GM18909 (cell line): Measurements from ENCODE around the gene PRX.

ENCODE experiments used
- ATAC-seq: cut with Tn5 transposase; IDR thresholded peaks from one replicate; pipeline ENCODE4 v1.9.1; 2021; ENCODE audit warnings: mild to moderate bottlenecking; ENCODE audit not compliant: unreplicated experiment, poor library complexity

PRX gene

DNA sequence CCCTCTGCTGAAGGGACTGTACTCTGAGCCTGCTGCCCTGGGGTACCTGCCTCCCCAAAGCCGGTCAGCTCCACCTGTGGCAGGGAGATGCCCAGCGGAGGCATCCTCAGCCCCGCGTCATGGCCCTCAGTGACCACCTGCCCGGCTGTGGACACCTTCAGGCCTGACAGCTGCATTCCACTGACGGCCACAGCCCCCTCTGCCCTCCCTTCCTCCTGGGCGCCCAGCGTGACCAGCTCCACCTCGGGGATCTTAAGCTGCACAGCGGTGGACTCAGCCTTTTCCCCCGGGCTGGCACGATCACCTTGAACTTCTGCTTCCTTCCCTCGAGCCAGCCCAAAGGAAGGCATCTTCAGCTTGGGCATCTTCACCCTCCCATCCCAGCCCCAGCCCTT is 18.4 kb downstream of the PRX start:
- ATAC-seq = no peak

DNA sequence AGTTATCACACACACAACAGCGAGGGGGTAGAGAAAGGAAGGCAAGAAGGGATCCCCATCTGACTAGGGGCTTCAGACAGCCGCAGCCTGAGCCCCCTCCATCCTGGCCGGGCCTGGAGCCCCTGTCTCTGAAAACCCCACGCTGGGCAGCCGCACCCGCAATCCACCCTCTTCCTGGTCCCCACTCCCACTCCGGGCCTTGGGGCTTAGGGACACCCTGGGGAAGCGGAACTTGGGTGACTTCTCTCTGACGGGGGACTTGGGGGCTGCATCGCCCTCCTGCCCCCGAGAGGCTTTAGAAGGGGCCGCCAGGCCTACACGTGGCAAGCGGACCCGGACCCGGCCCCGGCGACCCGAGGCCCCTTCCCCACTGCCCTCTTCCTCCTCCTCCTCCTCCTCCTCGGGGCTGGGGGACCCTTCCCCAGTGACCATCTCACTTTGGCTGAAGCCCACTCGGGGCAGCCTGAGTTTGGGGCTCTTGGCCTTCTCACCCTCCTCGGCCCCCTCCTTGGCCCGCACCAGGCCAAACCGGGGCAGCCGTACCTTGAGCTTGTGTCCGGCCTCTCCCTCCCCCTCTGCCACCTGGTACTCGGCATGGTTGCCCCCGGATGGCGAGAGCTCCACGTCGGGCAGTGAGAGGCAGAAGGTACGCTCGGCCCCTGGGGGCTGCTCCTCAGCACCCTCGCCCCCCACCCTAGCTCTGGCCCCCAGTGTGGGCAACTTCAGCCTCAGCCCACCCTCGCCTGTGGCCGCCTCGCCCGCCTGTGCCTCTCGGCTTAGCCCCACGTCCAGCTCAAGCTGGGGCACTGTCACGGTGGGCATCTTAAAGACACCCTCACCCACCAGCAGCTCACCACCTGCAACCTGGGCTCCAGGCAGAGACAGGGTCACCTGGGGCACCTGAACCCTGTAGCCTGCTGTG is 19.0 kb downstream of the PRX start:
- no peak for ATAC-seq

DNA sequence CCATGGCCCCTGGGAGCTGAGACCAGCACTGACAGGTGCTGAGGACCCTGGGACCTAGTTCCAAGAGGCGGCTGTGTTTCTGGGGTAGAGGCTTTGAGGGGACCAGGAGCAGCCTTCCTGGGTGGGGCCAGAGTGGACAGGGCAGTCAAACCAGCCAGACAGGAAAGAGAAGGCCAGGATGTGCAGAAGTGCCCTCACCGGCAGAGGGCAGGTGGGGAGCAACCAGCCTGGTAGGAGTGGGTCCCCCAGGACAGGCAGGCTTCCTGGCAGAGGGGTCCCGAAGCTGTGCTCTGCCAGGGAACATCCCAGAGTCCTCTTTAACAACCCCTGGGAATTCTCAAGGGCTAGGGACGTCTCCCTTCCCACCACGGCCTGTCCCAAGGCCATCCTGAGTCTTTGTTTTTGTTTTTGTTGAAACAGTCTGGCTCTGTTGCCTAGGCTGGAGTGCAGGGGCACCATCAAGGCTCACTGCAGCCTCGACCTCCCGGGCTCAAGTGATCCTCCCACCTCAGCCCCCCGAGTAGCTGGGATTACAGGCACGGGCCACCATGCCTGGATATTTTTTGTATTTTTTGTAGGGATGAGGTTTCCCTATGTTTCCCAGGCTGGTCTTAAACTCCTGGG is 20.2 kb downstream of the PRX start:
- ATAC-seq = no peak

DNA sequence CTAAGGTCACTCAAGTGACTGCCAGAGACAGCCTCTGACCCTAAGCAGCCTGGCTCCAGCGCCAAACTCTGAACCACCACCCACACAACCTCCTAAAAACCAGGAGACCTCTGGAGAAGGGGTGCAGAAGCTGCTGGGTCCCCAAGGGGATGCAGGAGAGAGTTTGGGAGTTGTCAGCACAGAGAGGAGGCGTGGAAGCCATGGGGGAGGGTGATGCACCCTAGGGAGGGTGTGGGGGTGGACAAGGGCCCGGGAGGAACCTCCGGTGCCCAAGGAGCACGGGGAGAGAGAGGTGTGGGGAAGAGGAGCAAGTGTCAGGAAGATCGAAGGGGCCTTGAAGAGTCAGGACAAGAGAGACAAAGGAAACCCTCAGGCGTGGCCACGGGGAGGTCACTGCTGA is 21.1 kb downstream of the PRX start:
- ATAC-seq = no peak

DNA sequence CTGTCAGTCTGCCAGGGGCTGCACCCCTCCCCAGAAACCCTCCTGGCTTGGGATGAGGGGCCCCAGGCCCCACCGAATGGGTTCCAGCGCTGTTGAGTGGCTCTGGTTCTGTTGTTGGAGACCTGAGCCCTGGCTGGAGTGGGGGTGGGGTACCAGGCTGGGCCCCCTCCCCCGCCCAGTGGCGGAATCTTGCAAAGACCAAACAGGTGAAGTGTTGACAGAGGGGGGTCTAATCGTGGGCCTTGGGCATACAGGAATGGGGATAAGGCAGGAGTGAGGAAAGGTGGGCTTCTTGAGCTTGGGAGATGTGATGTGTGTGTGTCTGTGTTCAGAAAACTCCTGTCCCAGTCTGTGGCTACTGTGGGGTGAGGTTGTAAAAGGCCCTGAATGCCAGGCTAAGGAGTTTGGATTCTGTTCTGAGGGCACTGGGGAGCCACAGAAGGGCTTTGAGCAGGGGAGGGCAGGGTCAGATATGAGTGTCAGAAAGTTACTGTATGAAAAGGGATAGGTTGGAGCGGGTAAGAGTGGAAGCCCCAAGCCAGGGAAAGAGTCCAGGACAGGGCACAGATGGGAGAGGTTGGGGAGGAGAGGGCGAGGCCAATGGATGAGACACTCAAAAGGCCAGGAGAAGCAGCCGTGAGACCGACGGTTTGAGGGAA is 23.0 kb downstream of the PRX start, which contains the start of gene HIPK4:
Gene HIPK4 (minus strand): TSS at position 98 of the 659 bp plus-strand sequence. CDS start 279 bp downstream, outside the sequence.
- ATAC-seq = no peak

DNA sequence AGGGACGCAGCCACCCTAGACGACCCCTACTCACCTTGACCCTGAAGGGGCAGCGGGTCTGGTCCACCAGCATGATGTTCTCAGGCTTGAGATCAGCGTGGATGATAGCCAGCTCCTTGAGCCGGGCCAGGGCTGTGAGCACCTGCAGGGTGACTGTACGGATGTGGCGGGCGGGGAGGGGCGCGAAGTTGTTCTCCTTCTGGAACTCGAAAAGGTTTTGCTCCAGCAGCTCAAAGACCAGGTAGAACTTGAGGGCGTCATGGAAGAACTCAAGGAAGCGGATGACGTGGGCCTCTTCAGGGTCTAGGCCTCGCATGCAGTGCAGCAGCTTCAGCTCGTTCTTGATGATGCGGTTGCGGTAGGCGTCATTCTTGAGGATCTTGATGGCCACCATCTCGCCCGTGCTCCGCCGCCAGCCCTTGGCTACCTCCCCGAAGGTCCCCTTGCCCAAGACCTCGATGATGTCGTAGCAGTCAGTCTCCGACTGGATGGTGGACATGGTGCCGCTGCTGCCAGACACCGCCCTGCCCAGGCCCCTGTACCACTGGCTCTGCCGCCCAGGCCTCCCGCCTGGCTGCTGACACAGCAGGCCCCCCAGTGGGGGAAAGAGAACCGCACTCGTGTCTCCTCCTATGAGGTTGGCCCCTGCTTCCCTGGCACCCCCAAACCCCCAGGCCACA is 23.6 kb downstream of the PRX start:
- ATAC-seq = no peak

DNA sequence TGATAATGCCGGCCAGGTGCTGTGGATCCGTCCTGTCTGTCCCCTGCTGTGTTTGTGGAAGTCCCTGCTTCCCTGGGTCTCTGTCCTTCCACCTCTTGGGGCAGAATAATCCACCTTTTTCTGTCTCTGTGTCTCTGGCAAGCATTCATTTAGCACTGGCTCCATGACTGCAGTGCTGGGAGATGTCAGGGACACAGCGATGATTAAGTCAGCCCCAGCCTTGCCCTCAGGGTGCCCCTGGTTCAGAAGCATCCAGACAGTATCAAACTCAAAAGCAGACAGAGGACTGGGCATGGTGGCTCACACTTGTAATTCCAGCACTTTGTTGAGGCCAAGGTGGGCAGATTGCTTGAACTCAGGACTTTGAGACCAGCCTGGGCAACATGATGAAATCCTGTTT is 24.7 kb downstream of the PRX start:
- no peak for ATAC-seq

DNA sequence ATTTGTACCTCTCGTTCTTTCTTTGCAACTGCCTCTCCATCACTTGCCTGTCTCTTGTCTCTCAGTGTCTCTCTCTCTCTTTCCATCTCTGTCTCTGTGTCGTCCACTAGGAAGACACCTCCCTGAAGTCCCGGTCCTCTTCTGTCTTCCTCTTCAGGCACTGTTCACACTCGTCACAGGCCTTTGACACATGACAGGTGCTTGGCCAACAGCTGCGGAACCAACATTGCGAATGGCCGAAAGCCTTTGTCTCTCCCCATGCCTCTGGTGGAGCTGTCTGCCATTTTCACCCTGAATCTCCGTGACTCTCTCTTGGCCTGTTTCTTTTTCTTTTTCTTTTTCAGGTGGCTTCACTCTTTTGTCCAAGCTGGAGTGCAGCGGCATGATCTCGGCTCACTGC is 26.0 kb downstream of the PRX start:
- ATAC-seq = no peak

DNA sequence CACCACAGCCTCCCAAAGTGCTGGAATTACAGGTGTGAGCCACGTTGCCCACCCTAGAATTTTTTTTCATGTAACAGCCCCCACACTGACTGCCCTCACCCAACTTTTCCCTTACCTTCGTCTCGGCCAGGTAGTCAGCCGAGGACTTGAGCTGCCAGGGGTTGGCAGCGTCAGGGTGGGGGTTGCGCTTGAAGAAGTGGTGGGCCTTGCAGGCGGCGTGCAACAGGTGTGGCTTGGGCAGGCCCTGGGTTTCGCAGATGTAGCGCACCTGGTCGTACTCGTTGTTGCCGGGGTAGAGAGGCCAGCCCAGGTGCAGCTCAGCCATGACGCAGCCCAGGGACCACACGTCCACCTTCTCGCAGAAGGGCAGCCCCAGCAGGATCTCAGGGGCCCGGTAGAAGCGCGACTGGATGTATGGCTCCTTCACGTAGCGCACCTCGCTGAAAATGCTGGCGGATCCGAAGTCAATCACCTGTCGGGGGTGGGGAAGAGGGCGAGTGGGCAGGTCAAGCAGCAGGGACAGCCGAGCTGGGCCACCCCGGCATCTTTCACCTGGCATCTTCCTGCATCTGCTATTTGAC is 29.4 kb downstream of the PRX start:
- no peak for ATAC-seq

DNA sequence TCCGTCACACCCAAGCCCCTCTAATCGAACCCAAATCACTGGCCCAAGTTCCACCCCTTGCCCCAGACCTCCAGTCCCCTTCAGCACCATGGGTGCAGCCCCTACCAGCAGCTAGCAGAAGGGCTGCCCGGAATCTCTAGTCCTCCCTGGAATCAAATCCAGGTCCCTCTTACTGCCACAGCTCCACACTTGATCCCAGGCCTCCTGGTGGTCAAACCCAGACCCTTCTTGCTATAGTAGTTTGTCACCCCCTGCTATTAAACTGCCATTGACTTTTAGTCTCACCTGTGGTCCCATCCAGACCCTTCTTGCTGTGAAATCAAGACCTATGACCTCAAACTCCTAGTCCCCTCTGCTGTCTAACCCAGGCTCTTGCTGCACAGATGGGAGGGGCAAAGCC is 31.9 kb downstream of the PRX start:
- ATAC-seq = no peak

DNA sequence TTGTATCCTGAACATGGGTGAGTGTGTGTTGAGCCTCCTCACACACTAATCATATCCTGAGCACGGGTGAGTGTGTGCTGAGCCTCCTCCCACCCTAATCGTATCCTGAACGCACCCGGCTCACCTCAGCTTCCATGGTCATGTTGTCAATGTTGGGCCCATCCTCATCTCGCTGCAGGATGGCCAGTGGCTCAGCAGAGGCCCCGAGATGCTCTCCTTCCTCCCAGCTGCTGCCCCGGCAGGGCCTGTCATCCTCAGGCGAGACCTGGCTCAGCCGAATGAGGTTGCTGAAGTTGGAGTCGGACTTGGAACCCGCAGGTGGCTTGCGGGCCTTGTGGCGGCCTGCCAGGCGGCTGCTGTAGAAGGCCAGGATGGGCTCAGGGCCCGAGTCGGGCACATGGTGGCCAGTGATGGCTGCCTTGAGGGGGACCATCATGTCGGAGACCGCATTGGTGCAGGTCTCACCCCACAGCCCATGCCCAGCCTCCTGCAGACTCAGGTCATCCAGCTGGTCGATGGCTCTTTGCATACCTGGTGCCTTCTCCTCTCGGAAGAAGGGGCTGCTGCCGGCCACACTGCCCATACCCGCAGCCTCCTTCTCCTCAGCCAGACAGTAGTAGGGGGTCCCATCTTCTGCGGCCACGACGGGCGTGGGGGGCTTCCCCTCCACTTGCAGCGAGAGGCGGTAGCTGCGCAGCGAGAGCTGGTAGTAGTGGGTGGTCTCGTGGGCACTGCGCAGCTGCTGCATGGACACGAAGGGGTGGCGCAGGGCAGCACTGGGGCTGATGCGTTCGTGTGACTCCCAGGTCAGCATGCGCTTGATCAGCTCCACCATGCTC is 32.8 kb downstream of the PRX start:
- no peak for ATAC-seq

DNA sequence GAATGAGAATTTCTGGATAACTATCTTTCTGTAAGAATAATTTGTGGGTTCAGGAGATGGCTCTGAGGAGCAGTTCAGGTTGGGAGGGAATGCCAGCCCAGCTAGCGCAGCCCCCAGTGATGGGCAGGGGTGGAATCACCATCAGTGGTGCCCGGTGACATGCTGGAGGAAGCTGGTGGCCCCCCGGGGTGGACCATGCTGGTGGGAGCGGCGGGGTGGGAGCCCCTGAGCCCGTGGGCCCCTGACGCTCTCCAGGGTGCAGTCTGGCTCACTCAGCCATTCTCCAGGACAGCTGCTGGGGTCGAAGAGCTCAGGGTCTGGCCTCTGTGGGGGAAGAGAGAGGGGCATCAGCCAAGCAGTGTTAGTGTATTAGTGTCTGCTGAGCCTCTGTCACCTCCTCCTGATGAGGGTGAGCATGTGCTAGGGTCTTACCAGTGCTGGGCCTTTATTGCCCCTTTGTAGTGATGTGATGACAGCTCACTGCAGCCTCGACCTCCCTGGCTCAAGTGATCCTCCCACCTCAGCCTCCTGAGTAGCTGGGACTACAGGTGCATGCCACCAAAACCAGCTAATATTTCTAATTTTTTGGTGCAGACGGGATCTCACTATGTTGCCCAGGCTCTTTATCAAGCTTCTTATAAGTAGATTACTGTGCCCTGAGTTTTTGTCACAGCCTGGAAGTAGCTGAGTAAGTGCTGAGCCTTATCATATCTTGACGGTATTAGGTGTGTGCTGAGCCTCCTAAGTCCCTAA is 33.6 kb downstream of the PRX start:
- ATAC-seq = no peak

DNA sequence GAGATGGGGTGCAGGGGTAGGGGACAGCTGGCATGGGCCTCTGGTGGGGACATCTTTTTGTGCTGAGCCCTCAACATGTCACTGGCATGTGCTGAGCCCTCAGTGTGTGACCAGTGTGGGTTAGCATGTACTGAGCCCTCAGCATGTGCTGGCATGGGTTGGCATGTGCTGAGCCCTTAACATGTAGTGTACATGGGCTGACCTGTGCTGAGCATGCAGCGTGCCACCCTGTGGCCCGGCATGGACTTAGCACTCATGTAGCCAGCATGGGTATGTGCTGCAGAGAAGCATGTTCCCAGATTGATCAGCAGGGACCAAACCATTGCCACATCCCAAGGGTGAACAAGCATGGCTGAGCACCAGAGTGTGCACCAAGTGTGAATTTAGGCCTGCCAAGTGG is 34.7 kb downstream of the PRX start:
- no peak for ATAC-seq

DNA sequence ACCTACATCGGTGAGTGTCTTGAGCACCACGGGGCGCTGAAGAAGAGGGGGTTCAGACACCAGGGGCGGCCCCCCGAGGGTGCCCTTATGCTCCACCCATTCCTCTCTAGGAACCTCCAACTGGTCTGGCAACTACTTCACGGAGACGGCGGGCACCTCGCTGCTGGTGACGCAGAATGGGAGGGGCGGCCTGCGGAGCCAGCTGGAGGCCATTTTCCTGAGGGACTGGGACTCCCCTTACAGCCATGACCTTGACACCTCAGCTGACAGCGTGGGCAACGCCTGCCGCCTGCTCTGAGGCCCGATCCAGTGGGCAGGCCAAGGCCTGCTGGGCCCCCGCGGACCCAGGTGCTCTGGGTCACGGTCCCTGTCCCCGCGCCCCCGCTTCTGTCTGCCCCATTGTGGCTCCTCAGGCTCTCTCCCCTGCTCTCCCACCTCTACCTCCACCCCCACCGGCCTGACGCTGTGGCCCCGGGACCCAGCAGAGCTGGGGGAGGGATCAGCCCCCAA is 35.2 kb downstream of the PRX start:
- ATAC-seq = no peak

DNA sequence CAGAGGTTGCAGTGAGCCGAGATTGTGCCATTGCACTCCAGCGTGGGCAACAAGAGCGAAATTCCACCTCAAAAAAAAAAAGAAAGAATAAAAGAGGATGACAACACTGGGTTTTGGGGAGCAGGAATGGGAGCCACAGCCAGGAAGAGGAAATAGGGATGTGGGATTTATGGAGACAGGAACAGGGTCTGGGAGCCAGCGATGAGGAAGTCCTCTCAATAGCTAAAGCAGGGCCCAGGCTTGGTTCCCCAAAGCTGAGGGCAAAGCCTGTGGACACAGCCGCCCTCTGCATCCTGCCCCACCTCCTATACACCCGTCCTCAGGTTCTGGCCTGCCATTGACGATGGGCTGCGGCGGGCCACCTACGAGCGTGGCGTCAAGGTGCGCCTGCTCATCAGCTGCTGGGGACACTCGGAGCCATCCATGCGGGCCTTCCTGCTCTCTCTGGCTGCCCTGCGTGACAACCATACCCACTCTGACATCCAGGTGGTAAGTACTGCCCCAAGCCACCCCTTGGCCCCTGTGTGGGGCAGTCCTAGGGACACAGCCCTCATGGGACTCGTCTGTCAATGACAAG is 36.8 kb downstream of the PRX start:
- no peak for ATAC-seq

DNA sequence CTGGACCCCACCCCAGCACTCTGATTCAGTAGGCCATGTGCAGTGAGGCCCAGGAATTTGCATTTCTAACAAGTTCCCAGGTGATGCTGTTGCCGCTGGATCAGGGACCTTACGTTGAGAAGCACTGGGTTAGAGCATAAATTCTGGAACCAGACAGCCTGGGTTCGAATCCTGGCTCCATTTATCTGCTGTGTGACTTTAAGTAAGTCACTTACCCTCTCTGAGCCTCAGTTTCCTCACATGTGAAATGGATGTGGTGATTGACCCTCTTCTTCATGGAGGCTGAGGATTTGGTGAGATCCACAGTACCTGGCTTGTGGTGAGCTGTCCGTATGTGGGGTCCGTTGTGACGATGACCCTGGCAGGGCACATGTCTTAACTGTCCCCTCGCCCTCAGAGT is 39.1 kb downstream of the PRX start:
- ATAC-seq = no peak

DNA sequence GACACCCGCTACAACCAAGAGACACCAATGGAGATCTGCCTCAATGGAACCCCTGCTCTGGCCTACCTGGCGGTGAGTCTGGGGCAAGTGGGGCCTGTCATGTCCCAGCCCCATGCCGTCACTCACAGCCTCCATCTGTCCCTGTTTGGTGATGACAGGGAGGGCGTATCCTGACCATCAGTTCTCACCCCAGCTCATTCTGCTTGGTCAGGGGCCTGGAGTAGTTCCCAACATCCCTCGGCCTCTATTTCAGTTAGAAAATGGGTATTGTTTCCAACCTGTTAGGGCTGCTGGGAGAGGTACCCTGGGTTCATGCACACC is 41.4 kb downstream of the PRX start:
- ATAC-seq = no peak

DNA sequence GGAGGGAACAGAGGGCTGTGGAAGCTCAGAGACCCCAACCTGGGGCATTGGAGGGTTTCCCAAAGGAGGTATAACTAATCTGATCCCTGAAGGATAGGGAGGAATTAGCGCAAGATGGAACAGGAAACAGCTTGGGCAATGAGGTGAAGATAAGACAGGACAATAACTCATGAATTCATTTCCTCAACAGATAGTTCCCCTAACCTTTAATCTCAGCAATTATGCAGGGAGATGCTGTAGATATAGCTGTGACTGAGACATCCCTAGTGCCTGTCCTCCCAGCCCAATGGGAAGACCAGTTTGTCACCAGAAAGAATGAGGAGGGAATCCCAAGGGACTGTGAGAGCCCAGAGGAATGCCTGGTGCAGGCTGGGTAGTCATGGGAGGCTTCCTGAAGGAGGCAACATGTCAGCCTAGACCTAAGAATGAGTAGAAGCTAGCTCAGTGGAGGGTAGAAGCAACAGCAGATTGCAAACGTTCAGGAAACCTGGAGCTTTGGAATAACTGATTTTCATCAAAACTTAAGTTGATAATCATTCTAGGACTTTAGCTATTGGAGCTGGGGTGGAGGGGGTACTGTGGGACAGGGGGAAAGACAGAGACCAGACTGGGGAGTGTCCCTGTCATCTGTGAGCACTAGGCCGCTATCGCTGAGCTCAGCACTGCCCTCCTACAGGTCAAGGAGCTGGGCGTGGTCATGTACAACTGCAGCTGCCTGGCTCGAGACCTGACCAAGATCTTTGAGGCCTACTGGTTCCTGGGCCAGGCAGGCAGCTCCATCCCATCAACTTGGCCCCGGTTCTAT is 42.0 kb downstream of the PRX start:
- no peak for ATAC-seq
